Endodermal cell (in vitro differentiated cells): ENCODE measurements around the gene SERPINA12. TPM values are rescaled to one million over a fixed set of nuclear protein-coding genes. Genes with fewer than 3 reads are reported as not detected.

Experiments used
- DNase-seq: peaks from one replicate; pipeline ENCODE4 v3.0.0-alpha.2; 2017
- H3K27ac ChIP-seq: 2 replicates; pipeline ENCODE4 v1.5.1; 2013; ENCODE audit warnings: mild to moderate bottlenecking, low read depth, low read length, moderate library complexity
- H3K27me3 ChIP-seq: 2 replicates; pipeline ENCODE4 v1.6.1; 2013; ENCODE audit warnings: mild to moderate bottlenecking, low read length, moderate library complexity; ENCODE audit not compliant: insufficient read depth, control insufficient read depth, poor library complexity, severe bottlenecking
- H3K36me3 ChIP-seq: 2 replicates; pipeline ENCODE4 v1.7.0; 2013; ENCODE audit warnings: mild to moderate bottlenecking, low read length, moderate library complexity; ENCODE audit not compliant: control insufficient read depth, insufficient read depth
- H3K4me1 ChIP-seq: one replicate; pipeline ENCODE4 v1.7.0; 2013; ENCODE audit warnings: low read length; ENCODE audit not compliant: control insufficient read depth, insufficient read depth
- H3K4me3 ChIP-seq: 2 replicates; pipeline ENCODE4 v1.5.1; 2013; ENCODE audit warnings: mild to moderate bottlenecking, low read length, moderate library complexity
- H3K9ac ChIP-seq: 2 replicates; pipeline ENCODE4 v1.6.1; 2013; ENCODE audit warnings: mild to moderate bottlenecking, low read length, moderate library complexity; ENCODE audit not compliant: poor library complexity, severe bottlenecking; ENCODE audit errors: extremely low read depth
- H3K9me3 ChIP-seq: 2 replicates; pipeline ENCODE4 v1.6.1; 2013; ENCODE audit warnings: mild to moderate bottlenecking, low read length, moderate library complexity; ENCODE audit not compliant: control insufficient read depth
- H3K27ac Mint-ChIP-seq: 2 replicates; pipeline ENCODE4 v1.8.0; 2020; ENCODE audit warnings: mixed read lengths
- H3K27me3 Mint-ChIP-seq: 2 replicates; pipeline ENCODE4 v1.8.0; 2021; ENCODE audit warnings: mild to moderate bottlenecking, mixed read lengths; ENCODE audit not compliant: insufficient read depth
- H3K36me3 Mint-ChIP-seq: 2 replicates; pipeline ENCODE4 v1.8.0; 2020; ENCODE audit warnings: low read depth, mixed read lengths
- H3K4me1 Mint-ChIP-seq: 2 replicates; pipeline ENCODE4 v1.8.0; 2020; ENCODE audit warnings: mixed read lengths
- H3K4me3 Mint-ChIP-seq: 2 replicates; pipeline ENCODE4 v1.8.0; 2020; ENCODE audit warnings: mild to moderate bottlenecking, moderate library complexity, mixed read lengths
- H3K9me3 Mint-ChIP-seq: 2 replicates; pipeline ENCODE4 v1.8.0; 2020; ENCODE audit warnings: mild to moderate bottlenecking, mixed read lengths
- WGBS, 2 experiments: methylation state at CpG; one replicate each; pipeline versions ENCODE4 v1.1.5 to v1.1.7; 2013; ENCODE audit warnings: missing lambda C conversion rate in 2 of 2, mixed read lengths in 1 of 2; ENCODE audit not compliant: insufficient coverage in 1 of 2, insufficient read length in 1 of 2; 5-methylcytosine and 5-hydroxymethylcytosine counted together
- total RNA-seq, 2 donors: library from RNA; stranded (reverse); fragmentation: NEBNext Ultra II Directional in 1 of 2; extraction: Animal tissue kit (Norgen Biotek cat#: 25700) in 1 of 2; gene quantifications; 2 replicates in 1 of 2; 3 replicates in 1 of 2; pipeline ENCODE4 v1.2.1, GENCODE V29; 2021
- TF ChIP-seq, protein P1 (sequence below): fragments of 200-600 bp; sonication (generic); conservative IDR thresholded peaks from 2 replicates; pipeline ENCODE4 v1.5.0; 2021; ENCODE audit warnings: antibody characterized with exemption, mild to moderate bottlenecking

The SERPINA12 gene
- total RNA-seq, 2 donors from 2014 or later = not detected

DNA sequence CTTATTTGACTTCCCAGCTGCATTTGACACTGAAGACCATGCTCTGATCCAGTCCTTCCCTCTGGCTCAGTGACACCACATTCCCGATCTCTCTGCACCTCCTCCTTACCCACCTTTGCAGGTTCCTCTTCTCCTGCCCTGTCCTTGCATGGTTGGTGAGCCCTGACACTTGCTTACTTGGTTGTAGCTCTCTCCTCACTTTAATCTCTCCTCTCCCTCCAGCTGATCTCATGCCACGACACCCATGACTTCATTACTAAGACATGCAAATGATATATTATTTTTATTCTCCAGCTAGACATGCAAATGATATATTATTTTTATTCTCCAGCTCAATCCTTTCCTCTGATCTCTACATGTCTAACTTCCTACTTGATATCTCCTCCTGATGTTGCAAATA lies 33.2 kb downstream of the SERPINA12 start, which contains the start of gene SERPINA9:
SERPINA9 (minus strand) TSS at position 175 of the 400 bp plus-strand sequence. CDS start 6,357 bp downstream, outside the sequence.
- TF ChIP-seq, protein P1, sequence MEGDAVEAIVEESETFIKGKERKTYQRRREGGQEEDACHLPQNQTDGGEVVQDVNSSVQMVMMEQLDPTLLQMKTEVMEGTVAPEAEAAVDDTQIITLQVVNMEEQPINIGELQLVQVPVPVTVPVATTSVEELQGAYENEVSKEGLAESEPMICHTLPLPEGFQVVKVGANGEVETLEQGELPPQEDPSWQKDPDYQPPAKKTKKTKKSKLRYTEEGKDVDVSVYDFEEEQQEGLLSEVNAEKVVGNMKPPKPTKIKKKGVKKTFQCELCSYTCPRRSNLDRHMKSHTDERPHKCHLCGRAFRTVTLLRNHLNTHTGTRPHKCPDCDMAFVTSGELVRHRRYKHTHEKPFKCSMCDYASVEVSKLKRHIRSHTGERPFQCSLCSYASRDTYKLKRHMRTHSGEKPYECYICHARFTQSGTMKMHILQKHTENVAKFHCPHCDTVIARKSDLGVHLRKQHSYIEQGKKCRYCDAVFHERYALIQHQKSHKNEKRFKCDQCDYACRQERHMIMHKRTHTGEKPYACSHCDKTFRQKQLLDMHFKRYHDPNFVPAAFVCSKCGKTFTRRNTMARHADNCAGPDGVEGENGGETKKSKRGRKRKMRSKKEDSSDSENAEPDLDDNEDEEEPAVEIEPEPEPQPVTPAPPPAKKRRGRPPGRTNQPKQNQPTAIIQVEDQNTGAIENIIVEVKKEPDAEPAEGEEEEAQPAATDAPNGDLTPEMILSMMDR = no peak
- Histone ChIP-seq H3K9ac (no peak within 1 kb of the TSS), H3K27ac (no peak within 1 kb of the TSS), H3K36me3 (no peaks in the 10 kb centered on the region), H3K9me3 (peaks cover 17% of the 10 kb centered on the region), H3K27me3 (no peaks in the 10 kb centered on the region), H3K4me1 (no peaks in the 10 kb centered on the region), H3K4me3 (no peak within 1 kb of the TSS)
- Mint-ChIP-seq H3K36me3 (no peaks in the 10 kb centered on the region), H3K4me3 (no peak within 1 kb of the TSS), H3K27me3 (peaks cover 3% of the 10 kb centered on the region), H3K27ac (no peak within 1 kb of the TSS), H3K4me1 (no peaks in the 10 kb centered on the region), H3K9me3 (peaks cover 20% of the 10 kb centered on the region)
- WGBS, 2 experiments = 85 to 100% methylated on average over 1 to 2 of the region's 2 CpGs
- no peak for DNase-seq

- WGBS, 2 experiments = 63 to 83% methylated on average over 5 to 7 of the region's 7 CpGs
These were observed 34.7 kb downstream of the SERPINA12 start for GRCh38 chr14:94474581-94475031.

GRCh38 chr14:94473666-94474410 lies 35.4 kb downstream of the SERPINA12 start:
- Mint-ChIP-seq H3K4me3 (no peak overlapping the region), H3K36me3 (no peaks in the 10 kb centered on the region), H3K27ac (no peak overlapping the region), H3K27me3 (peaks cover 2% of the 10 kb centered on the region), H3K9me3 (peaks cover 16% of the 10 kb centered on the region), H3K4me1 (no peaks in the 10 kb centered on the region)
- Histone ChIP-seq H3K27me3 (no peaks in the 10 kb centered on the region), H3K4me3 (no peak overlapping the region), H3K4me1 (no peaks in the 10 kb centered on the region), H3K36me3 (no peaks in the 10 kb centered on the region), H3K9ac (no peak overlapping the region), H3K9me3 (peaks cover 11% of the 10 kb centered on the region), H3K27ac (no peak overlapping the region)
- TF ChIP-seq, protein P1 = no peak
- DNase-seq = no peak
- WGBS, 2 experiments = 90 to 99% methylated on average over 9 to 16 of the region's 16 CpGs

More at GRCh38 chr14:94474581-94475031, 34.7 kb downstream of the SERPINA12 start:
- no peak overlapping the region for H3K4me3 ChIP-seq
- H3K4me1 Mint-ChIP-seq = no peaks in the 10 kb centered on the region
- H3K27ac Mint-ChIP-seq = no peak overlapping the region
- no peaks in the 10 kb centered on the region for H3K36me3 Mint-ChIP-seq
- H3K27me3 ChIP-seq = no peaks in the 10 kb centered on the region
- H3K9me3 ChIP-seq = peaks cover 13% of the 10 kb centered on the region
- H3K27me3 Mint-ChIP-seq = peaks cover 2% of the 10 kb centered on the region
- H3K36me3 ChIP-seq = no peaks in the 10 kb centered on the region
- TF ChIP-seq, protein P1 = no peak
- peaks cover 20% of the 10 kb centered on the region for H3K9me3 Mint-ChIP-seq
- no peak overlapping the region for H3K27ac ChIP-seq
- H3K4me1 ChIP-seq = no peaks in the 10 kb centered on the region
- peak; percentile 75 for DNase-seq
- H3K4me3 Mint-ChIP-seq = no peak overlapping the region
- no peak overlapping the region for H3K9ac ChIP-seq
